Gastrocnemius medialis (tissue), 4 donors: Measurements from ENCODE around the gene AGGF1. TPM values are rescaled to one million over a fixed set of nuclear protein-coding genes. Genes with fewer than 3 reads are reported as not detected.
"Not testable (repeated sequence)": the region's sequence is repeated elsewhere in the genome, so short reads cannot be mapped to it uniquely, and the experiment has no call there.

ENCODE experiments used
- ATAC-seq, 2 donors: fragments of 150-250 bp; one replicate each; pipeline ENCODE4 v1.9.1; 2016
- DNase-seq, 2 donors: peaks; one replicate each; pipeline ENCODE4 v3.0.0-alpha.2; 2019
- H3K27ac ChIP-seq, 4 donors: fragments of 200-600 bp; sonication (generic); 1 replicate in 1 of 4; 2 replicates in 3 of 4; pipeline ENCODE4 v1.5.1; 2016 to 2018; ENCODE audit warnings: mild to moderate bottlenecking in 2 of 4, moderate library complexity in 1 of 4
- H3K27me3 ChIP-seq, 3 donors: fragments of 200-600 bp; sonication (generic) in 2 of 3; 1 replicate in 1 of 3; 2 replicates in 2 of 3; pipeline versions ENCODE4 v1.5.1 to v1.6.0; 2016 to 2019; ENCODE audit warnings: mild to moderate bottlenecking in 1 of 3, moderate library complexity in 1 of 3
- H3K36me3 ChIP-seq, 2 donors: fragments of 200-600 bp; sonication (generic) in 1 of 2; one replicate each; pipeline ENCODE4 v1.5.1; 2017 to 2018
- H3K4me1 ChIP-seq, 2 donors: fragments of 200-600 bp; sonication (generic) in 1 of 2; one replicate each; pipeline ENCODE4 v1.5.1; 2016 to 2017; ENCODE audit warnings: mild to moderate bottlenecking in 2 of 2
- H3K4me3 ChIP-seq, 4 donors: fragments of 200-600 bp; sonication (generic) in 3 of 4; 1 replicate in 1 of 4; 2 replicates in 3 of 4; pipeline ENCODE4 v1.5.1; 2016 to 2019; ENCODE audit warnings: mild to moderate bottlenecking in 2 of 4
- H3K9me3 ChIP-seq, 3 donors: fragments of 200-600 bp; sonication (generic) in 2 of 3; 1 replicate in 1 of 3; 2 replicates in 2 of 3; pipeline ENCODE4 v1.5.1; 2016 to 2019
- POLR2A ChIP-seq, 2 donors: fragments of 450-650 bp; IDR thresholded peaks; one replicate each; pipeline ENCODE4 v1.6.1; 2017; ENCODE audit warnings: antibody characterized with exemption in 2 of 2, mild to moderate bottlenecking in 2 of 2, moderate library complexity in 2 of 2
- in situ Hi-C, 4 donors: fragments of 200-750 bp; cut with MboI; loops; one replicate each; pipeline versions ENCODE4 v1.15.0 to v1.8.0; 2017; ENCODE audit warnings: low sequenced_read_pairs in 4 of 4
- intact Hi-C: fragments of 100-400 bp; cut with DNase I; formaldehyde crosslinking; loops from one replicate; pipeline ENCODE4 v1.15.1; 2023; ENCODE audit warnings: low total_unique reads
- total RNA-seq, 4 donors: library from RNA; depleted of rRNA; stranded (reverse); fragments of >200 nt; gene quantifications; one replicate each; pipeline versions ENCODE4 v1.1.0 to v1.2.3, GENCODE V29; 2016
- TF ChIP-seq, protein P1 (sequence below), 5 experiments: fragments of 450-650 bp in 3 of 5; fragments of 200-600 bp in 2 of 5; sonication (generic) in 2 of 5; IDR thresholded peaks in 4 of 5; conservative IDR thresholded peaks in 1 of 5; 1 replicate in 4 of 5; 2 replicates in 1 of 5; pipeline ENCODE4 v1.5.1; 2016 to 2019; ENCODE audit warnings: antibody characterized with exemption in 5 of 5, mild to moderate bottlenecking in 3 of 5, moderate library complexity in 3 of 5

AGGF1 gene
- total RNA-seq, 4 donors from 2014 or later: 16.9 to 25.0 (median 19.8) TPM

DNA sequence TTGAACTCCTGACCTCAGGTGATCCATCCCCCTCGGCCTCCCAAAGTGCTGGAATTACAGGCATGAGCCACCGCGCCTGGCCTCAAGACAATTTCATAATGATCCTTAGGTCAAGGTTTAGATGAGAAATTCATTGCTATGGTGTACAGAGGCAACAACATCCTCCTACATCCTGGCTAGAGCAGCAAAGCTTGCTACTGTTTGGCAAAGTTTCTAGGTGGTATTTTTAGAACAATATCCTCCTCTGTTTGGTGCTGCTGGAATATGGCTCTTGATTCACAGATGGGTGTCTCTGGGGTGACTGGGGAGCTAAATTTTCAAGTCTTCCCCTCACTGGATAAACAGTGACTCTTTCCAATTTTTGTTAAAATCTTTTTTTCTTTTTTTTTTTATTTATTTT is 46.7 kb upstream of the AGGF1 start:
- H3K27ac ChIP-seq: no peak overlapping the region
- no peaks in the 10 kb centered on the region for H3K4me1 ChIP-seq
- H3K4me3 ChIP-seq: no peak overlapping the region
- ATAC-seq (no peak), DNase-seq (no peak)
- TF ChIP-seq, protein P1, sequence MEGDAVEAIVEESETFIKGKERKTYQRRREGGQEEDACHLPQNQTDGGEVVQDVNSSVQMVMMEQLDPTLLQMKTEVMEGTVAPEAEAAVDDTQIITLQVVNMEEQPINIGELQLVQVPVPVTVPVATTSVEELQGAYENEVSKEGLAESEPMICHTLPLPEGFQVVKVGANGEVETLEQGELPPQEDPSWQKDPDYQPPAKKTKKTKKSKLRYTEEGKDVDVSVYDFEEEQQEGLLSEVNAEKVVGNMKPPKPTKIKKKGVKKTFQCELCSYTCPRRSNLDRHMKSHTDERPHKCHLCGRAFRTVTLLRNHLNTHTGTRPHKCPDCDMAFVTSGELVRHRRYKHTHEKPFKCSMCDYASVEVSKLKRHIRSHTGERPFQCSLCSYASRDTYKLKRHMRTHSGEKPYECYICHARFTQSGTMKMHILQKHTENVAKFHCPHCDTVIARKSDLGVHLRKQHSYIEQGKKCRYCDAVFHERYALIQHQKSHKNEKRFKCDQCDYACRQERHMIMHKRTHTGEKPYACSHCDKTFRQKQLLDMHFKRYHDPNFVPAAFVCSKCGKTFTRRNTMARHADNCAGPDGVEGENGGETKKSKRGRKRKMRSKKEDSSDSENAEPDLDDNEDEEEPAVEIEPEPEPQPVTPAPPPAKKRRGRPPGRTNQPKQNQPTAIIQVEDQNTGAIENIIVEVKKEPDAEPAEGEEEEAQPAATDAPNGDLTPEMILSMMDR (IDR thresholded peaks at IDR 0.05 in 4 of 5, conservative IDR thresholded peaks at IDR 0.05 in 1 of 5): no peak
- TF ChIP-seq POLR2A (IDR thresholded peaks at IDR 0.05): no peak
- intact Hi-C loops (no loop called here), in situ Hi-C loops (no loop called here)
- no peaks in the 10 kb centered on the region for H3K36me3 ChIP-seq
- no peaks in the 10 kb centered on the region for H3K9me3 ChIP-seq
- H3K27me3 ChIP-seq: no peaks in the 10 kb centered on the region

DNA sequence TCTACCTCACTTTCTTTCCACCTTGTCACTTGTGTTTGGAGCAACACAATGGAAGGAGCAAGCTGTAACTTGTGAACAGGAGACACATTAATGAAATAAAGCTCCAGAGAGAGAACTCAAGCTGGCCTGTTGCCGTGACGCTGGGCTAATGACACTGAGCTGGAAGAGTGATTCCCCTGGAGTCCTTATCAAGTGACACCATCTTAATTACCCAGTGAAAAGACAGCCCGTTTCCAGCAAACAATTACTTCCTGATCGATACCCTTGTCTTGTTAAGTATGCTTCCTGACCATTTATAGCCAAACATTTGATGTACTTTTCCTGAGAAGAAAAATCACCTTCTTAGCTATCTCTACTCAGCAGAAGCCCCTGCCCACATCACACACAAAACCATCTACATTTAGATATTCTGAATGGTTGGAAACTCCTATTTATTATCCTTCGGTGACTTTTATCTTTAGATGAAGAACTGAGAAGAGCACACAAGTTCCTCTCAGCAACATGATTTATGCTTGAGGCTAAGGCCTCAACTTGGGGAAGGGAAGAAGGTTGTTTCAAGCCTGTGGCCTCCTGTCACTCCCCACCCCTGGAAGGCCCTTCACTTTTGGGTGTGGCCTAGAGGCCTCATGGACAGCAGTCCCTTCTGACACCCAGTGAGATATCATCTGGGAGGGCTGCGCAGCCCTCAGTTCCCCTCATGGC is 43.2 kb upstream of the AGGF1 start:
- H3K9me3 ChIP-seq: no peaks in the 10 kb centered on the region
- no peak for DNase-seq
- intact Hi-C loops: no loop called here
- no peaks in the 10 kb centered on the region for H3K36me3 ChIP-seq
- TF ChIP-seq POLR2A (IDR thresholded peaks at IDR 0.05): no peak
- TF ChIP-seq, protein P1 (IDR thresholded peaks at IDR 0.05 in 4 of 5, conservative IDR thresholded peaks at IDR 0.05 in 1 of 5): no peak
- H3K27me3 ChIP-seq: no peaks in the 10 kb centered on the region
- H3K4me1 ChIP-seq: no peaks in the 10 kb centered on the region
- in situ Hi-C loops: no loop called here
- H3K27ac ChIP-seq: no peak overlapping the region
- no peak for ATAC-seq
- H3K4me3 ChIP-seq: no peak overlapping the region

DNA sequence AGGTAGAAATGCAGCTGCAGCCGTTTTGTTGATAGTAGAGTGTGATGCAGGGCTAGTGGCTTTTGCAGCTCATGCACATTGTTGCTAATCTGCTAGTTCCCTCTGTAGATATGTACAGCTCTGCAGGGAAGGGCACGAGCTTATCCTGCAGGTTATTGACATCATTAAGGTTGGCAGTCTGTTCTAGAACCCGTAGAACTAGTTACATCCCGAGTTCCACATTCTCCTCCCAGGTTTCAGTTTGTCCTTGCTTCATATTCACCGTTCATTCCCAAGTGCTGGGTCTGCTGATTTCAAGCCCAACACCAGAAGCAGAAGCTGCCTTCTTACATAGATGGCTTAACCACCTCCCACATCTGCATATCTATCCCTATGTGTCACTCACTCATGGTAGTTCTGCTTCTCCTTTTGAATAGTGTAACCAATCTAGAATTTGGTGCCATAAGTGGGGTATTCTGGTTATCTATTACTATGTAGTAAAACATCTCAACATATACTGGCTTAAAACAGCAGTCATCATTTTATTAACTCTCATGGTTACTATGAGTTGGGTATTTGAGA is 39.2 kb upstream of the AGGF1 start:
- no peaks in the 10 kb centered on the region for H3K27me3 ChIP-seq
- in situ Hi-C loops: no loop called here
- H3K9me3 ChIP-seq: no peaks in the 10 kb centered on the region
- TF ChIP-seq POLR2A (IDR thresholded peaks at IDR 0.05): no peak
- TF ChIP-seq, protein P1 (IDR thresholded peaks at IDR 0.05 in 4 of 5, conservative IDR thresholded peaks at IDR 0.05 in 1 of 5): no peak
- intact Hi-C loops: no loop called here
- H3K4me3 ChIP-seq: no peak overlapping the region
- ATAC-seq (no peak), DNase-seq (no peak)
- H3K4me1 ChIP-seq: no peaks in the 10 kb centered on the region
- H3K36me3 ChIP-seq: no peaks in the 10 kb centered on the region
- no peak overlapping the region for H3K27ac ChIP-seq

DNA sequence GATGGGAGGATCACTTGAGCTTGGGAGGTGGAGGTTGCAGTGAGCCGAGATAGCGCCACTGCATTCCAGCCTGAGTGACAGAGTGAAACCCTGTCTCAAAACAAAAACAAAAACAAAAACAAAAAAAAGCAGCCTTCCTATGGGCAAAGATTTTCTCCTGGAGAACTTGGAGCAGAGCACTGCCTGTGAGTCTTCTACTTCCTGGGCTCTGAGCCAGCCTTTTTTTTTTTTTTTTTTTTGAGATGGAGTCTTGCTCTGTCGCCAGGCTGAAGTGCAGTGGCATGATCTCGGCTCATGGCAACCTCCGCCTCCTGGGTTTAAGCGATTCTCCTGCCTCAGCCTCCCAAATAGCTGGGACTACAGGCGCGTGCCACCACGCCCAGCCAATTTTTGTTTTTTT is 36.8 kb upstream of the AGGF1 start:
- H3K9me3 ChIP-seq, in situ Hi-C loops, H3K27ac ChIP-seq, intact Hi-C loops, H3K4me3 ChIP-seq, H3K27me3 ChIP-seq, ATAC-seq, H3K4me1 ChIP-seq, H3K36me3 ChIP-seq, DNase-seq: not testable (repeated sequence)

DNA sequence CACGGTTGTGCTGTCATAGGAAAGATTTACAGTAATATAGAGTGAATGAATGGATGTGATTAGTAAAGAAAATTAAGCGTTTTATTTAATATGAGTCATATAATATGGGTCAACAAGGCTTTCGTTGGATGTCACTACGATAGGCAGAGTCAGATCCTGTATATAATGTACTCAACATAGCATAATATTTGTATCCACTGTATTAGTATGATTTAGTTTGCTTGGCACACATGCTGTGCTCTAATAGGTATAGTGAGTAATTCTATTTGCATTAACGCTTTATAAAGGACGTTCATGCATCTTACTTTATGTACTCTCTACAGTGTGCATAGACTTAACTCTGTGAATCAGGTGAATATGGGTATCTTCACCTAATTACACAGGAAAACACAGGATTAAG is 35.9 kb upstream of the AGGF1 start:
- in situ Hi-C loops (no loop called here), intact Hi-C loops (no loop called here)
- Histone ChIP-seq H3K4me3 (no peak overlapping the region), H3K4me1 (no peaks in the 10 kb centered on the region), H3K27me3 (no peaks in the 10 kb centered on the region), H3K27ac (no peak overlapping the region), H3K9me3 (no peaks in the 10 kb centered on the region), H3K36me3 (no peaks in the 10 kb centered on the region)
- TF ChIP-seq, protein P1 (IDR thresholded peaks at IDR 0.05 in 4 of 5, conservative IDR thresholded peaks at IDR 0.05 in 1 of 5): no peak
- TF ChIP-seq POLR2A (IDR thresholded peaks at IDR 0.05): no peak
- DNase-seq: no peak
- ATAC-seq: no peak

DNA sequence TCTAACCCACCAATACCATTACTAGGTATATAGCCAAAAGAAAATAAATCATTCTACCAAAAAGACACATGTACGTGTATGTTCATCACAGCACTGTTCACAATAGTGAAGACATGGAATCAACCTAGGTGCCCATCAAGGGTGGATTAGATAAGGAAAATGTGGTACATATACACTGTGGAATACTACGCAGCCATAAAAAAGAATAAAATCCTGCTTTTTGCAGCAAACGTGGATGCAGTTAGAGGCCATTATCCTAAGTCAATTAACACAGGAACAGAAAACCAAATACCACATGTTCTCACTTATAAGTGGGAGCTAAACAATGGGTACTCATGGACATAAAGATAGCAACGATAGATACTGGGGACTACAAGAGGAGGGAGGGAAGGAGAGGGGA is 32.0 kb upstream of the AGGF1 start:
- H3K4me1 ChIP-seq, in situ Hi-C loops, H3K4me3 ChIP-seq: not testable (repeated sequence)

More for the DNA sequence above, 32.0 kb upstream of the AGGF1 start:
- ATAC-seq, H3K36me3 ChIP-seq, DNase-seq, intact Hi-C loops, H3K9me3 ChIP-seq, H3K27ac ChIP-seq, H3K27me3 ChIP-seq: not testable (repeated sequence)
